Activated T-cell treated with anti-CD3 and anti-CD28 coated beads, Interleukin-2, amount 50 U/mL, for 24 hours (primary cell): Measurements from ENCODE around the gene RNF223.
A peak's percentile ranks its signal among the peaks of the same experiment; 100 is the strongest.

ENCODE experiments used
- DNase-seq: peaks from one replicate; pipeline ENCODE4 v3.0.0-alpha.2; 2020
- H3K27ac Mint-ChIP-seq: 2 replicates; pipeline ENCODE4 v1.8.0; 2020; ENCODE audit warnings: mild to moderate bottlenecking, mixed read lengths
- H3K27me3 Mint-ChIP-seq: 2 replicates; pipeline ENCODE4 v1.8.0; 2020; ENCODE audit warnings: mixed read lengths
- H3K36me3 Mint-ChIP-seq: 2 replicates; pipeline ENCODE4 v1.8.0; 2020; ENCODE audit warnings: low read depth, mixed read lengths
- H3K4me1 Mint-ChIP-seq: 2 replicates; pipeline ENCODE4 v1.8.0; 2020; ENCODE audit warnings: low read depth, mixed read lengths
- H3K4me3 Mint-ChIP-seq: 2 replicates; pipeline ENCODE4 v1.8.0; 2020; ENCODE audit warnings: mild to moderate bottlenecking, moderate library complexity, mixed read lengths
- H3K9me3 Mint-ChIP-seq: 2 replicates; pipeline ENCODE4 v1.8.0; 2020; ENCODE audit warnings: mixed read lengths

The RNF223 gene

GRCh38 chr1:1046243-1046642, 27.9 kb downstream of the RNF223 start:
- DNase-seq = no peak
- H3K27me3 Mint-ChIP-seq = no peaks in the 10 kb centered on the region
- no peaks in the 10 kb centered on the region for H3K4me1 Mint-ChIP-seq
- no peak overlapping the region for H3K27ac Mint-ChIP-seq
- no peaks in the 10 kb centered on the region for H3K9me3 Mint-ChIP-seq
- H3K4me3 Mint-ChIP-seq = no peak overlapping the region
- peaks cover 8% of the 10 kb centered on the region for H3K36me3 Mint-ChIP-seq

- Mint-ChIP-seq H3K4me3 (no peak overlapping the region), H3K36me3 (peaks cover 8% of the 10 kb centered on the region), H3K4me1 (peaks cover under 1% of the 10 kb centered on the region), H3K27me3 (no peaks in the 10 kb centered on the region), H3K9me3 (no peaks in the 10 kb centered on the region), H3K27ac (no peak overlapping the region)
- no peak for DNase-seq
Measured at GRCh38 chr1:1045129-1045528, 29.0 kb downstream of the RNF223 start.

- no peak overlapping the region for H3K27ac Mint-ChIP-seq
Measured at GRCh38 chr1:1044455-1045078, 29.5 kb downstream of the RNF223 start.

GRCh38 chr1:1043921-1044320, 30.2 kb downstream of the RNF223 start:
- H3K4me1 Mint-ChIP-seq = peaks cover 12% of the 10 kb centered on the region
- H3K9me3 Mint-ChIP-seq = no peaks in the 10 kb centered on the region
- DNase-seq = no peak
- H3K4me3 Mint-ChIP-seq = no peak overlapping the region
- no peak overlapping the region for H3K27ac Mint-ChIP-seq
- H3K27me3 Mint-ChIP-seq = peaks cover 9% of the 10 kb centered on the region
- peaks cover 8% of the 10 kb centered on the region for H3K36me3 Mint-ChIP-seq

More at GRCh38 chr1:1044455-1045078, 29.5 kb downstream of the RNF223 start:
- Mint-ChIP-seq H3K36me3 (peaks cover 8% of the 10 kb centered on the region), H3K4me3 (no peak overlapping the region), H3K27me3 (peaks cover 3% of the 10 kb centered on the region), H3K9me3 (no peaks in the 10 kb centered on the region), H3K4me1 (peaks cover 5% of the 10 kb centered on the region)
- DNase-seq = no peak

- Mint-ChIP-seq H3K36me3 (peaks cover 8% of the 10 kb centered on the region), H3K4me1 (peaks cover 17% of the 10 kb centered on the region), H3K9me3 (no peaks in the 10 kb centered on the region), H3K27ac (no peak overlapping the region), H3K4me3 (no peak overlapping the region), H3K27me3 (peaks cover 14% of the 10 kb centered on the region)
- DNase-seq = no peak
Measured at GRCh38 chr1:1043411-1043810, 30.7 kb downstream of the RNF223 start.

- H3K27ac Mint-ChIP-seq = no peak overlapping the region
- no peak overlapping the region for H3K4me3 Mint-ChIP-seq
- H3K27me3 Mint-ChIP-seq = peaks cover 16% of the 10 kb centered on the region
- H3K4me1 Mint-ChIP-seq = peaks cover 17% of the 10 kb centered on the region
- no peaks in the 10 kb centered on the region for H3K9me3 Mint-ChIP-seq
- DNase-seq = no peak
- H3K36me3 Mint-ChIP-seq = peaks cover 8% of the 10 kb centered on the region
Measured at GRCh38 chr1:1042835-1043234, 31.3 kb downstream of the RNF223 start.

GRCh38 chr1:1041873-1042272, 32.2 kb downstream of the RNF223 start:
- DNase-seq = no peak
- Mint-ChIP-seq H3K27ac (no peak overlapping the region), H3K36me3 (peaks cover 4% of the 10 kb centered on the region), H3K27me3 (peaks cover 20% of the 10 kb centered on the region), H3K4me1 (peaks cover 17% of the 10 kb centered on the region), H3K9me3 (no peaks in the 10 kb centered on the region), H3K4me3 (no peak overlapping the region)

- Mint-ChIP-seq H3K4me3 (no peak overlapping the region), H3K9me3 (no peaks in the 10 kb centered on the region), H3K27ac (no peak overlapping the region), H3K4me1 (peaks cover 17% of the 10 kb centered on the region), H3K36me3 (peaks cover 4% of the 10 kb centered on the region), H3K27me3 (peaks cover 25% of the 10 kb centered on the region)
- no peak for DNase-seq
Measured at GRCh38 chr1:1041092-1041523, 33.0 kb downstream of the RNF223 start.

- peak; percentile 83 for DNase-seq
- peaks cover 17% of the 10 kb centered on the region for H3K4me1 Mint-ChIP-seq
- H3K9me3 Mint-ChIP-seq = no peaks in the 10 kb centered on the region
- peak overlapping the region; percentile 64 for H3K4me3 Mint-ChIP-seq
- no peak overlapping the region for H3K27ac Mint-ChIP-seq
- H3K27me3 Mint-ChIP-seq = peaks cover 33% of the 10 kb centered on the region
- no peaks in the 10 kb centered on the region for H3K36me3 Mint-ChIP-seq
Measured at GRCh38 chr1:1040004-1040991, 33.8 kb downstream of the RNF223 start.

GRCh38 chr1:1039145-1039910, 34.8 kb downstream of the RNF223 start:
- H3K4me3 Mint-ChIP-seq = peak overlapping the region; percentile 64
- H3K4me1 Mint-ChIP-seq = peaks cover 19% of the 10 kb centered on the region
- peaks cover 35% of the 10 kb centered on the region for H3K27me3 Mint-ChIP-seq
- DNase-seq = no peak
- no peaks in the 10 kb centered on the region for H3K36me3 Mint-ChIP-seq
- H3K27ac Mint-ChIP-seq = peak overlapping the region; percentile 33
- no peaks in the 10 kb centered on the region for H3K9me3 Mint-ChIP-seq

- Mint-ChIP-seq H3K27ac (no peak overlapping the region), H3K9me3 (no peaks in the 10 kb centered on the region), H3K4me3 (no peak overlapping the region)
Measured at GRCh38 chr1:1038694-1039093, 35.4 kb downstream of the RNF223 start.

GRCh38 chr1:1037366-1038327, 36.5 kb downstream of the RNF223 start:
- Mint-ChIP-seq H3K27me3 (peaks cover 36% of the 10 kb centered on the region), H3K4me1 (peaks cover 19% of the 10 kb centered on the region), H3K36me3 (no peaks in the 10 kb centered on the region), H3K9me3 (no peaks in the 10 kb centered on the region), H3K4me3 (no peak overlapping the region), H3K27ac (no peak overlapping the region)
- DNase-seq = no peak

More at GRCh38 chr1:1038694-1039093, 35.4 kb downstream of the RNF223 start:
- peaks cover 35% of the 10 kb centered on the region for H3K27me3 Mint-ChIP-seq
- H3K4me1 Mint-ChIP-seq = peaks cover 19% of the 10 kb centered on the region
- no peak for DNase-seq
- H3K36me3 Mint-ChIP-seq = no peaks in the 10 kb centered on the region

GRCh38 chr1:1035291-1035943, 38.7 kb downstream of the RNF223 start:
- peaks cover 26% of the 10 kb centered on the region for H3K4me1 Mint-ChIP-seq
- H3K4me3 Mint-ChIP-seq = no peak overlapping the region
- H3K36me3 Mint-ChIP-seq = no peaks in the 10 kb centered on the region
- no peaks in the 10 kb centered on the region for H3K9me3 Mint-ChIP-seq
- DNase-seq = no peak
- H3K27me3 Mint-ChIP-seq = peaks cover 46% of the 10 kb centered on the region
- H3K27ac Mint-ChIP-seq = no peak overlapping the region
